Astrocyte (in vitro differentiated cells and primary cell): Measurements from ENCODE around the gene SRBD1. TPM values are rescaled to one million over a fixed set of nuclear protein-coding genes. Genes with fewer than 3 reads are reported as not detected.

ENCODE experiments used
- DNase-seq: peaks from one replicate; pipeline ENCODE4 v3.0.0-alpha.2; 2010; ENCODE audit warnings: low read depth
- FAIRE-seq: peaks from 2 replicates; lab custom pipeline; 2011; peaks lifted over from hg19 to GRCh38; lab: Jason Lieb, UNC
- H2AFZ ChIP-seq: 2 replicates; pipeline ENCODE4 v1.6.0; 2012; ENCODE audit warnings: low read depth, low read length, inconsistent platforms
- H3K27ac ChIP-seq: 2 replicates; pipeline ENCODE4 v1.5.1; 2011; ENCODE audit warnings: low read depth, low read length, inconsistent platforms
- H3K27me3 ChIP-seq: 2 replicates; pipeline ENCODE4 v1.6.0; 2011; ENCODE audit warnings: low read length, inconsistent platforms; ENCODE audit not compliant: insufficient read depth
- H3K36me3 ChIP-seq: 2 replicates; pipeline ENCODE4 v1.5.1; 2011; ENCODE audit warnings: low read length, inconsistent platforms; ENCODE audit not compliant: insufficient read depth
- H3K4me1 ChIP-seq: 2 replicates; pipeline ENCODE4 v1.5.1; 2011; ENCODE audit warnings: low read length, inconsistent platforms; ENCODE audit not compliant: insufficient read depth
- H3K4me2 ChIP-seq: 2 replicates; pipeline ENCODE4 v1.6.0; 2012; ENCODE audit warnings: low read length, inconsistent platforms
- H3K4me3 ChIP-seq: 2 replicates; pipeline ENCODE4 v1.5.1; 2011; ENCODE audit warnings: low read depth, mild to moderate bottlenecking, low read length, inconsistent platforms; ENCODE audit not compliant: insufficient read depth
- H3K79me2 ChIP-seq: 2 replicates; pipeline ENCODE4 v1.6.0; 2012; ENCODE audit warnings: mild to moderate bottlenecking, low read length, inconsistent platforms; ENCODE audit not compliant: insufficient read depth
- H3K9ac ChIP-seq: 2 replicates; pipeline ENCODE4 v1.6.0; 2012; ENCODE audit warnings: mild to moderate bottlenecking, low read length, inconsistent platforms
- H3K9me3 ChIP-seq: 2 replicates; pipeline ENCODE4 v1.5.1; 2012; ENCODE audit warnings: low read depth, mild to moderate bottlenecking, low read length, inconsistent platforms; ENCODE audit not compliant: insufficient read depth
- H4K20me1 ChIP-seq: 2 replicates; pipeline ENCODE4 v1.6.0; 2012; ENCODE audit warnings: low read length, inconsistent platforms; ENCODE audit not compliant: insufficient read depth
- H3K27ac Mint-ChIP-seq: one replicate; pipeline ENCODE4 v1.8.0; 2021; ENCODE audit warnings: mild to moderate bottlenecking, mixed read lengths; ENCODE audit not compliant: unreplicated experiment
- H3K27me3 Mint-ChIP-seq: one replicate; pipeline ENCODE4 v1.8.0; 2021; ENCODE audit warnings: low read depth, mixed read lengths; ENCODE audit not compliant: unreplicated experiment
- H3K36me3 Mint-ChIP-seq: one replicate; pipeline ENCODE4 v1.8.0; 2021; ENCODE audit warnings: low read depth, mixed read lengths; ENCODE audit not compliant: unreplicated experiment
- H3K4me1 Mint-ChIP-seq: one replicate; pipeline ENCODE4 v1.8.0; 2021; ENCODE audit warnings: low read depth, mixed read lengths; ENCODE audit not compliant: unreplicated experiment
- H3K4me3 Mint-ChIP-seq: one replicate; pipeline ENCODE4 v1.8.0; 2021; ENCODE audit warnings: mild to moderate bottlenecking, moderate library complexity, mixed read lengths; ENCODE audit not compliant: unreplicated experiment
- H3K9me3 Mint-ChIP-seq: one replicate; pipeline ENCODE4 v1.8.0; 2021; ENCODE audit warnings: mild to moderate bottlenecking, mixed read lengths; ENCODE audit not compliant: unreplicated experiment
- CTCF ChIP-seq: IDR thresholded peaks from 2 replicates; pipeline ENCODE4 v1.5.1; 2011; ENCODE audit warnings: low read depth, mild to moderate bottlenecking, inconsistent platforms, low read length, moderate library complexity; ENCODE audit not compliant: insufficient read depth
- EZH2 ChIP-seq: IDR thresholded peaks from 2 replicates; pipeline ENCODE4 v1.6.1; 2012; ENCODE audit warnings: mild to moderate bottlenecking, low read length, inconsistent platforms; ENCODE audit not compliant: insufficient read depth
- total RNA-seq: library from RNA; stranded (reverse); gene quantifications from 2 replicates; pipeline ENCODE4 v1.2.1, GENCODE V29; 2021

Gene SRBD1
- total RNA-seq, 1 donor from 2014 or later, result 9.3 TPM

GRCh38 chr2:45559436-45559835 is 51.6 kb downstream of the SRBD1 start:
- H3K36me3 ChIP-seq, result no peaks in the 10 kb centered on the region
- no peak overlapping the region for H3K27ac ChIP-seq
- no peak overlapping the region for H3K4me2 ChIP-seq
- Mint-ChIP-seq H3K4me3 (no peak overlapping the region), H3K27me3 (no peaks in the 10 kb centered on the region), H3K36me3 (no peaks in the 10 kb centered on the region), H3K9me3 (no peaks in the 10 kb centered on the region), H3K4me1 (peaks cover 7% of the 10 kb centered on the region), H3K27ac (no peak overlapping the region)
- no peak for DNase-seq
- H3K9me3 ChIP-seq, result no peaks in the 10 kb centered on the region
- no peak overlapping the region for H3K4me3 ChIP-seq
- H2AFZ ChIP-seq, result no peak overlapping the region
- FAIRE-seq, result peak; percentile 41
- no peaks in the 10 kb centered on the region for H4K20me1 ChIP-seq
- no peak overlapping the region for H3K9ac ChIP-seq
- H3K4me1 ChIP-seq, result peaks cover 7% of the 10 kb centered on the region
- no peaks in the 10 kb centered on the region for H3K27me3 ChIP-seq
- no peak for TF ChIP-seq CTCF
- TF ChIP-seq EZH2, result no peak
- H3K79me2 ChIP-seq, result no peaks in the 10 kb centered on the region

GRCh38 chr2:45554742-45555140 is 56.3 kb downstream of the SRBD1 start:
- peak; percentile 20 for FAIRE-seq

More at GRCh38 chr2:45554742-45555140, 56.3 kb downstream of the SRBD1 start:
- Mint-ChIP-seq H3K36me3 (peaks cover 2% of the 10 kb centered on the region), H3K4me3 (peak overlapping the region; percentile 62), H3K9me3 (no peaks in the 10 kb centered on the region), H3K27ac (no peak overlapping the region), H3K4me1 (peaks cover 10% of the 10 kb centered on the region), H3K27me3 (no peaks in the 10 kb centered on the region)
- no peaks in the 10 kb centered on the region for H4K20me1 ChIP-seq
- H2AFZ ChIP-seq, result no peak overlapping the region
- no peaks in the 10 kb centered on the region for H3K27me3 ChIP-seq
- H3K9ac ChIP-seq, result no peak overlapping the region
- H3K4me3 ChIP-seq, result no peak overlapping the region
- no peaks in the 10 kb centered on the region for H3K79me2 ChIP-seq
- no peak for TF ChIP-seq EZH2
- no peak for TF ChIP-seq CTCF
- peak overlapping the region; percentile 42 for H3K4me2 ChIP-seq
- H3K27ac ChIP-seq, result peak overlapping the region; percentile 42
- peaks cover 9% of the 10 kb centered on the region for H3K4me1 ChIP-seq
- no peaks in the 10 kb centered on the region for H3K9me3 ChIP-seq
- H3K36me3 ChIP-seq, result no peaks in the 10 kb centered on the region
- DNase-seq, result peak; percentile 37
